GM23338 (cell line): ENCODE measurements around the gene RAB1B. TPM values are rescaled to one million over a fixed set of nuclear protein-coding genes. Genes with fewer than 3 reads are reported as not detected.

Source experiments
- ATAC-seq: fragments of 200-7000 bp; cut with Tn5 transposase; 3 replicates; pipeline ENCODE4 v1.9.1; 2020
- DNase-seq: peaks from one replicate; pipeline ENCODE4 v3.0.0-alpha.2; 2015; ENCODE audit warnings: low spot score
- H2AFZ ChIP-seq: fragments of 200-600 bp; sonication (generic); 2 replicates; pipeline ENCODE4 v1.8.0; 2016; ENCODE audit warnings: antibody characterized with exemption, mild to moderate bottlenecking, moderate library complexity
- H3F3A ChIP-seq: fragments of 200-600 bp; sonication (generic); replicated peaks from 2 replicates; pipeline ENCODE4 v1.8.0; 2017; ENCODE audit warnings: antibody characterized with exemption, mixed run types, low read depth
- H3K27ac ChIP-seq: fragments of 200-600 bp; sonication (generic); 2 replicates; pipeline ENCODE4 v1.6.1; 2016; ENCODE audit warnings: low read depth
- H3K27me3 ChIP-seq: fragments of 200-600 bp; sonication (generic); 2 replicates; pipeline ENCODE4 v1.8.0; 2016; ENCODE audit warnings: mild to moderate bottlenecking, mixed run types, moderate library complexity; ENCODE audit not compliant: insufficient read depth
- H3K36me3 ChIP-seq: fragments of 200-600 bp; sonication (generic); 2 replicates; pipeline ENCODE4 v1.8.0; 2016; ENCODE audit warnings: mild to moderate bottlenecking; ENCODE audit not compliant: insufficient read depth
- H3K4me1 ChIP-seq: fragments of 200-600 bp; sonication (generic); 2 replicates; pipeline ENCODE4 v1.8.0; 2016; ENCODE audit warnings: mild to moderate bottlenecking, moderate library complexity; ENCODE audit not compliant: insufficient read depth
- H3K4me2 ChIP-seq: fragments of 200-600 bp; sonication (generic); 2 replicates; pipeline ENCODE4 v1.7.1; 2017; ENCODE audit warnings: mixed run types
- H3K4me3 ChIP-seq: fragments of 200-600 bp; sonication (generic); 2 replicates; pipeline ENCODE4 v1.6.1; 2016; ENCODE audit warnings: mixed run types
- H3K79me2 ChIP-seq: fragments of 200-600 bp; sonication (generic); replicated peaks from 2 replicates; pipeline ENCODE4 v1.8.0; 2017; ENCODE audit warnings: mild to moderate bottlenecking; ENCODE audit not compliant: insufficient read depth
- H3K9me2 ChIP-seq: fragments of 200-600 bp; sonication (generic); 2 replicates; pipeline ENCODE4 v1.8.0; 2017; ENCODE audit not compliant: insufficient read depth
- H4K20me1 ChIP-seq: fragments of 200-600 bp; sonication (generic); replicated peaks from 2 replicates; pipeline ENCODE4 v1.8.0; 2017; ENCODE audit warnings: mild to moderate bottlenecking; ENCODE audit not compliant: insufficient read depth
- H3K27ac Mint-ChIP-seq: 2 replicates; pipeline ENCODE4 v1.8.0; 2020; ENCODE audit warnings: inconsistent platforms, mild to moderate bottlenecking, moderate library complexity, mixed read lengths
- H3K27me3 Mint-ChIP-seq: 3 replicates; pipeline ENCODE4 v1.8.0; 2022; ENCODE audit warnings: low read depth, mild to moderate bottlenecking, moderate library complexity, mixed read lengths, inconsistent platforms; ENCODE audit not compliant: insufficient read depth, poor library complexity
- H3K36me3 Mint-ChIP-seq: 3 replicates; pipeline ENCODE4 v1.8.0; 2021; ENCODE audit warnings: low read depth, mild to moderate bottlenecking, inconsistent platforms, moderate library complexity, mixed read lengths
- H3K4me1 Mint-ChIP-seq: 3 replicates; pipeline ENCODE4 v1.8.0; 2020; ENCODE audit warnings: mild to moderate bottlenecking, inconsistent platforms, mixed read lengths
- H3K4me3 Mint-ChIP-seq: 3 replicates; pipeline ENCODE4 v1.8.0; 2021; ENCODE audit warnings: moderate library complexity, mild to moderate bottlenecking, inconsistent platforms, mixed read lengths
- H3K9me3 Mint-ChIP-seq: 3 replicates; pipeline ENCODE4 v1.8.0; 2020; ENCODE audit warnings: moderate library complexity, mild to moderate bottlenecking, inconsistent platforms, mixed read lengths
- CREB1 ChIP-seq: fragments of 250-450 bp; sonication (Bioruptor Pico); IDR thresholded peaks from 2 replicates; pipeline ENCODE4 v1.5.0; 2020; ENCODE audit warnings: low read depth, mild to moderate bottlenecking, moderate library complexity
- CTCF ChIP-seq, 2 experiments: fragments of 200-600 bp in 1 of 2; sonication (generic) in 1 of 2; conservative IDR thresholded peaks; 2 replicates each; pipeline versions ENCODE4 v1.5.1 to v1.6.1; 2016 to 2017; ENCODE audit warnings: antibody characterized with exemption in 2 of 2, low read depth in 2 of 2, mild to moderate bottlenecking in 2 of 2, moderate library complexity in 1 of 2
- ETS1 ChIP-seq: IDR thresholded peaks from 2 replicates; pipeline ENCODE4 v1.6.1; 2016; ENCODE audit warnings: antibody characterized with exemption
- EZH2 ChIP-seq: fragments of 200-600 bp; sonication (generic); IDR thresholded peaks from one replicate; pipeline ENCODE4 v1.8.0; 2017; ENCODE audit warnings: antibody characterized with exemption, mild to moderate bottlenecking, low read depth; ENCODE audit not compliant: unreplicated experiment
- EZH2phosphoT487 ChIP-seq: fragments of 200-600 bp; sonication (generic); IDR thresholded peaks from one replicate; pipeline ENCODE4 v1.8.1; 2018; ENCODE audit warnings: antibody characterized with exemption; ENCODE audit not compliant: unreplicated experiment
- JUNB ChIP-seq: IDR thresholded peaks from one replicate; pipeline ENCODE4 v1.6.1; 2016; ENCODE audit warnings: antibody characterized with exemption; ENCODE audit not compliant: unreplicated experiment
- NANOG ChIP-seq: IDR thresholded peaks from 2 replicates; pipeline ENCODE4 v1.6.1; 2016; ENCODE audit warnings: antibody characterized with exemption, borderline replicate concordance
- POLR2AphosphoS5 ChIP-seq: IDR thresholded peaks from 2 replicates; pipeline ENCODE4 v1.6.1; 2016; ENCODE audit warnings: antibody characterized with exemption, low read depth
- REST ChIP-seq: IDR thresholded peaks from one replicate; pipeline ENCODE4 v1.6.1; 2018; ENCODE audit warnings: antibody characterized with exemption; ENCODE audit not compliant: unreplicated experiment
- STAT1 ChIP-seq: IDR thresholded peaks from one replicate; pipeline ENCODE4 v1.6.1; 2016; ENCODE audit warnings: antibody characterized with exemption; ENCODE audit not compliant: unreplicated experiment
- ZNF114 ChIP-seq: fragments of 250-450 bp; sonication (Bioruptor Pico); IDR thresholded peaks from 2 replicates; pipeline ENCODE4 v1.5.0; 2020; ENCODE audit warnings: mild to moderate bottlenecking, moderate library complexity
- ZNF331 ChIP-seq: fragments of 250-450 bp; sonication (Bioruptor Pico); IDR thresholded peaks from 2 replicates; pipeline ENCODE4 v1.5.0; 2020; ENCODE audit warnings: low read depth, mild to moderate bottlenecking, moderate library complexity
- ZNF462 ChIP-seq: fragments of 250-450 bp; sonication (Bioruptor Pico); IDR thresholded peaks from 2 replicates; pipeline ENCODE4 v1.5.0; 2020; ENCODE audit warnings: mild to moderate bottlenecking, moderate library complexity
- polyA plus RNA-seq: library from polyadenylated mRNA; unstranded; fragments of >200 nt; fragmentation: Nextera tagmentation; extraction: Ambion mirVana; gene quantifications from 2 replicates; pipeline ENCODE4 v1.2.1, GENCODE V29; 2016
- total RNA-seq: library from RNA; depleted of rRNA; stranded (reverse); fragments of >200 nt; shearing (Covaris generic); gene quantifications from 2 replicates; pipeline ENCODE4 v1.2.3, GENCODE V29; 2014

The RAB1B gene
- total and polyA plus RNA-seq, 2 experiments from 2014 or later, result 30.5 to 92.7 TPM

- Mint-ChIP-seq H3K27me3 (peaks cover 14% of the 10 kb centered on the region), H3K27ac (no peak overlapping the region), H3K36me3 (no peaks in the 10 kb centered on the region), H3K4me3 (no peak overlapping the region), H3K4me1 (peaks cover 12% of the 10 kb centered on the region), H3K9me3 (no peaks in the 10 kb centered on the region; the same call in 2 of the 3 replicates)
- H3K9me2 ChIP-seq, result no peaks in the 10 kb centered on the region
- ATAC-seq (peak; percentile 32; the same call in 1 of the 3 replicates), DNase-seq (no peak)
- peaks cover 9% of the 10 kb centered on the region for H3K4me1 ChIP-seq
- H3F3A ChIP-seq, result peaks cover 9% of the 10 kb centered on the region; the same call in 1 of the 2 replicates
- no peak overlapping the region for H3K4me2 ChIP-seq
- H3K79me2 ChIP-seq, result no peaks in the 10 kb centered on the region
- H2AFZ ChIP-seq, result no peak overlapping the region
- H4K20me1 ChIP-seq, result no peaks in the 10 kb centered on the region; the same call in 1 of the 2 replicates
- no peak overlapping the region for H3K27ac ChIP-seq
- H3K4me3 ChIP-seq, result no peak overlapping the region
- H3K27me3 ChIP-seq, result no peaks in the 10 kb centered on the region
- no peaks in the 10 kb centered on the region for H3K36me3 ChIP-seq
- no peak for TF ChIP-seq POLR2AphosphoS5
- TF ChIP-seq ZNF462 (CRISPR knock-in tag), result no peak
- TF ChIP-seq CTCF (conservative IDR thresholded peaks at IDR 0.05; ENCODE audit: low read depth in 2 of 2), result no peak
- no peak for TF ChIP-seq NANOG
- TF ChIP-seq REST, result no peak
- no peak for TF ChIP-seq JUNB
- TF ChIP-seq ETS1, result no peak
- TF ChIP-seq ZNF331 (CRISPR knock-in tag), result no peak
- TF ChIP-seq EZH2, result no peak
- no peak for TF ChIP-seq STAT1
- no peak for TF ChIP-seq CREB1 (CRISPR knock-in tag)
- no peak for TF ChIP-seq ZNF114 (CRISPR knock-in tag)
- TF ChIP-seq EZH2phosphoT487, result no peak
Measured at GRCh38 chr11:66251809-66252208, 16.6 kb upstream of the RAB1B start.
